Inferior parietal cortex (tissue), 1 donor: ENCODE data around the gene SCNN1B.
"Not testable (repeated sequence)": the region's sequence is repeated elsewhere in the genome, so short reads cannot be mapped to it uniquely, and the experiment has no call there.

Experiments used
- DNase-seq: peaks from one replicate; pipeline ENCODE4 v3.0.0-alpha.2; 2016; ENCODE audit errors: extremely low spot score

Gene SCNN1B

GRCh38 chr16:23288726-23289512, 13.2 kb upstream of the SCNN1B start:
- DNase-seq, result no peak

DNA sequence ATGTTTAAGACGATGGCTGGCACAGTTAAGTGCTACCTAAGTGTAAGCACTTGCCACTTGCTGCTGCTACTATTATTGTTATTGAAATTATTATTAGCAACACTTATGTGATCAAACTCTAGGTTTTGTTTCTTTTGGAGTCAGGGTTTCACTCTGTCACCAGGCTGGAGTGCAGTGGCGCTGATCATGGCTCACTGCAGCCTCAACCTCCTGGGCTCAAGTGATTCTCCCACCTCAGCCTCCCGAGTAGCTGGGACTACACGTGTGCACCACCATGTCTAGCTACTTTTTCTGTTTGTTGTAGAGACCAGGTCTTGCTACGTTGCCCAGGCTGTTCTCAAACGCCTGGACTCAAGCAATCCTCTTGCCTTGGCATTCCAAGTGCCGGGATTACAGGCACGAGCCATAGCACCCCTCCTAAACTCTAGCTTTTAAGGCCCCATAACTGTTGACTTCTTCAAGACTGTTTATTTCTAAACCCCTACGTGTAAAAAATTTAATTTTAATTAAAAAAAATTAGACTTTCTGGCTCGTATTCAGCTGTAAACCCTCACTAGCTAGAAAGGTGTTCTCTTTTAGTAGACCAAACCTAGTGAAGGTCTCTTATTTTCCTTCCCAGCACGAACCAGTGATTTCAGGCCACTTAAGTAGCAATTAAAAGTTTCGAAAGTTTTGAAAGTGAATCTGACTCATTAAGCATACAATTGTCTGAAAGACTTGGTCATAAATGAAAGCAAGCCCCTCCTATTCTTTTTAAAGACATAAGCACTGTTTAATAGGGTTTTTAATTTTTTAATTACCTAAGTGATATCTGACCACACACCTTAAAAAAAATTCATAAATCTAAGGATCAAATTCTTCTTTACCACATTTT, 11.7 kb upstream of the SCNN1B start:
- no peak for DNase-seq

DNA sequence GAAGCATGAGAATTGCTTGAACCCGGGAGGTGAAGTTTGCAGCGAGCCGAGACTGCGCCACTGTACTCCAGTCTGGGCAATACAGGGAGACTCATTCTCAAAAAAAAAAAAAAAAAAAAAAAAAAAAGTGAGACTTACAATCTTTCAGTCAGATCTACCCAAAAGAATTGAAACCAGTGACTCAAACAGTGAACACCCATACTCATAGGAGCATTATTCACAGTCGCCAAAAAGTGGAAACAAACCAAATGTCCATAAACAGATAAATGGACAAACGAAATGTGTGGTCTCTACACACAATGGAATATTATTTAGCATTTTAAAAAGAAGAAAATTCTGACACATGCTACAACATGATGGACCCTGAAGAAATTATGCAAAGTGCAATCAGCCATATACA, 9.1 kb upstream of the SCNN1B start:
- DNase-seq, result no peak

DNA sequence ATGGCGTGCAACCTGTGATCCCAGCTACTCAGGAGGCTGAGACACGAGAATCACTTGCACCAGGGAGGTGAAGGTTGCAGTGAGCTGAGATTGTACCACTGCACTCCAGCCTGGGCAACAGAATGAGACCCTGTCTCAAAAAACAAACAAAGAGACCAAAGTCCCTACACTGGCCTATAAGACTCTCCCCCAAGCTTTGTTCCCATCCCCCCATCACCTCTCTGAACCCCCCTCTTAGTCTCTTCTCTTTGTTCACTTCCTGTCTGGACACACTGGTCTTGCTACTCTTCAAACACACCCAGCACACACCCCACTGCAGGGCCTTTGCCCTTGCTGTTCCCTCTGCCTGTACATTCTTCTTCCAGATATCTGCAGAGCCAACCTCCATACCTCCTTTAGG, 7.8 kb upstream of the SCNN1B start:
- DNase-seq, result no peak

- no peak for DNase-seq
Measured at GRCh38 chr16:23296994-23297393, 5.1 kb upstream of the SCNN1B start.

GRCh38 chr16:23298290-23298915, 3.7 kb upstream of the SCNN1B start:
- no peak for DNase-seq

- DNase-seq, result not testable (repeated sequence)
Measured at GRCh38 chr16:23299815-23300214, 2.3 kb upstream of the SCNN1B start.

DNA sequence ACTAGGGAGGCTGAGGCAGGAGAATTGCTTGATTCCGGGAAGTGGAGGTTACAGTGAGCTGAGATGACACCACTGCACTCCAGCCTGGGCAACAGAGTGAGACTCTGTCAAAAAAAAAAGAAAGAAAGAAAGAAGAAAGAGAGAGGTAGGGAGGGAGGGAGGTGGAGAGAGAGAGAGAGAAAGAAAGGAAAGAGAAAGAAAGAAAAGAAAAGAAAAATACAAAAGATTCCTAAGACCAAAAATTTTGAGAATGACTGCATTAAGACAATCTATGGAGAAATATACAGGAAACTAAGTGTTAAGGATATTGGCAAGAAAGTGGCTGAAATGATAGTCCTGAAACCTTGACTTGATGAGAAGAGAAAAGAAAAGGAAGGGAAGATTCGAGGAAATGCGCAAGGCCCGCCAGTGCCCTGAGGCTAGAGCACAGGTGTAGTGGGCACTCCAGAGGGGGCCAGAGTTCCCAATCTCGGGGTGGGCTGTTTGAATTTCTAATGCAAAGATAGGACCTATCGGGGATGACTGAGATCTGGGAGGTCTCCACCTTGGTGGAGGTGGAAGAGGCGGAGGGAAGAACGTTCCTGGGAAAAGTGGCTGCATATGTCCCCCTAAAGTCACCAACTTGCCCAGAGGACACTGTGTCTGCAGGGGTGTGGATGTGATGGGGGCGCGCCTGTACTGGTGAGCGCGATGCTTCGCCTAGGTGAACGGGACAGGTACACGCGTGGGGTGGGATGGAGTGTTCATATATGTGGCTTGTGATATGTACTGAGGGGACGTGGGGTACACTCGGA, 654 bp upstream of the SCNN1B start:
- no peak for DNase-seq

- DNase-seq, result no peak
Measured at GRCh38 chr16:23303685-23304084, 1.6 kb downstream of the SCNN1B start.

DNA sequence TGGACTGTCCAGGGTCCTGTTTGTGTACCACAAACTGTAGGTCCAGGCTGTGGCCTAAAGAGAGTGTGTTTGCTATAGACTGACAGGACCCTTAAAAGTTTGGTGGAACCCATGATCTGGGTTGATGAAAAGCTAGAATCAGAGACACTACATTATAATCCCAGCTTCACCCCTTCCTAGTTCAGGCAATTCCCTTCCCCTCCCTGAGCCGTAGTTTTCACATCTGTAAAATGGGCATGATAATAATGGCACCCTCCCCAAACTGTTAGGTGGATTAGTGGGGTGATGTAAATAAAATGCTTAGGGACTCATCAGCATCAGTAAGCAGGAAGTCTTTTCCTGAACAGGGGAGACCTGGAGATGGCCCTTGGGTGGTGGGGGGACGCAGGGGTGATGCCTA, 2.5 kb downstream of the SCNN1B start:
- no peak for DNase-seq

- no peak for DNase-seq
Measured at GRCh38 chr16:23306199-23307100, 4.3 kb downstream of the SCNN1B start.

- no peak for DNase-seq
Measured at GRCh38 chr16:23310217-23310616, 8.1 kb downstream of the SCNN1B start.

GRCh38 chr16:23310744-23311143, 8.6 kb downstream of the SCNN1B start:
- DNase-seq, result no peak

- DNase-seq, result no peak
Measured at GRCh38 chr16:23316232-23316631, 14.1 kb downstream of the SCNN1B start.

DNA sequence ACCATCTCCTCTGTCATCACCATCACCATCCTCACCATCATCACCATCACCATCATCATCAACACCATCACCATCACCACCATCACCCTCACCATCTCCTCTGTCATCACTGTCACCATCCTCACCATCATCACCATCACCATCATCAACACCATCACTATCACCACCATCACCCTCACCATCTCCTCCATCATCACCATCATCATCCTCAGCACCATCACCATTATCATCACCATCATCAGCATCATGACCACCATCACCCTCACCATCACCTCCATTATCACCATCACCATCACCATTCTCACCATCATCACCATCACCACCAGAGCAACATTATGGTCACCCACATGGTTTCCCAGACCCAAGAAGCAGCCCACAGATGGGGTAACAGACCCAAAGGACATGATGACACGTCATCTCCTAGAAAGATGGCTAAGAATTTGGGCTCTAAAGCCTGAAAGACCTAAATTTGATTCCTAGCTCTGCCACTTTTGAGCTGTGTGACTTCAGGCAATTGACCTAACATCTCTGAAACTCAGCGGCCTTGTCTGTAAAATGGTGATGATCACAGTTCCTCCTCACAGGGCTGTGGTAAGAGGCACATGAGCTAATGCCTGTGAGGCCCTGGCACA, 14.6 kb downstream of the SCNN1B start:
- no peak for DNase-seq

- no peak for DNase-seq
Measured at GRCh38 chr16:23317266-23317661, 15.2 kb downstream of the SCNN1B start.

GRCh38 chr16:23317751-23318150, 15.6 kb downstream of the SCNN1B start:
- no peak for DNase-seq

DNA sequence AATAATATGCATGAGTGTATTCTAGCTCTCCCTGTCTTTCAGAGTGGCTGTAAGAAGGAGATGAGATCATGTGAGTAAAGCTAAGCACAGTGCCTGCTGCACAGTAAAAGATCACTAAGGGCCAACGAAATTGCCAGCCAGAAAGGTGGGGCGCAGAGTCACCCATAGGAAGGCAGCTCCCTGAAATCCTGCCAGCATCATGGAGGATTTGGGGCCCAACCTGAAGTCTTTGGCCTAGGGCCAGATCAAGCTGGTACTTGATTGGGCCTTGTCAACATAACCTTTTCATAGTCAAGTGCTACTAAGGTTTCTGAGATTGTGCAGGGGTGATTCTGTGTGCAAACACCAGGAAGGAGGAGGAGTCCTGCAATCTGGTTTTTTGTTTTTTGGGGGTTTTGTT, 16.5 kb downstream of the SCNN1B start:
- DNase-seq, result no peak

- DNase-seq, result no peak
Measured at GRCh38 chr16:23319861-23320615, 17.9 kb downstream of the SCNN1B start.
